GM19468 (cell line): Measurements from ENCODE around the gene RDH11.
"Not testable (repeated sequence)": the region's sequence is repeated elsewhere in the genome, so short reads cannot be mapped to it uniquely, and the experiment has no call there.

Experiments
- ATAC-seq: cut with Tn5 transposase; IDR thresholded peaks from one replicate; pipeline ENCODE4 v1.9.1; 2021; ENCODE audit warnings: mild to moderate bottlenecking, moderate library complexity, moderate number of reproducible peaks; ENCODE audit not compliant: unreplicated experiment; ENCODE audit errors: extremely low read depth

RDH11 gene, protein sequence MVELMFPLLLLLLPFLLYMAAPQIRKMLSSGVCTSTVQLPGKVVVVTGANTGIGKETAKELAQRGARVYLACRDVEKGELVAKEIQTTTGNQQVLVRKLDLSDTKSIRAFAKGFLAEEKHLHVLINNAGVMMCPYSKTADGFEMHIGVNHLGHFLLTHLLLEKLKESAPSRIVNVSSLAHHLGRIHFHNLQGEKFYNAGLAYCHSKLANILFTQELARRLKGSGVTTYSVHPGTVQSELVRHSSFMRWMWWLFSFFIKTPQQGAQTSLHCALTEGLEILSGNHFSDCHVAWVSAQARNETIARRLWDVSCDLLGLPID

DNA sequence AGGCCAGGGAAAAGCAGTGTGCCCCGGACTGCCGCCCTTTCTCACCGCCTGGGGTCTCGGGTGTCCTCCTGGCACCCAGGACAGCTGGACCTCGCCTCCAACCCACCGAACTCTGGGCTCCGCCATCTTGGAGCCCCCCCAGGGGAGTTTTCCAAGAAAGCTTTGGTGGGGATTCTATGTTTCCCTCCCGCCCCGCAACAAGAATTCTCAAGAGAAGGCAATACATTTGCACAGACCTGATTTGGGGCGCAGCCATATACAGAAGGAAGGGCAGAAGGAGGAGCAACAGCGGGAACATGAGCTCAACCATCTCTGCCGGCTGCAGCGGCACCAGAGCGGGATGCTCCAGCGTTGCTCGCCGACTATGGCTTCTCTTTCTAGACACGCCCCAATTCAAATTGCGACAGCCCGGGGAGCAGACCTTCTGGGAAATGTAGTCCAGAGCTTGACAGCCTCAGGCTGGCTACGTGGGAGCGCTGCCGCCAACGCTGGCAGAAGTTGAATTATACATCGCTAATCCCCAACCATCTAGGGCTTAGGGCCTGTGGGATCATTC lies at the start of gene RDH11:
RDH11 (minus strand) TSS at position 371 of the 556 bp plus-strand sequence; CDS start at position 310, 61 bp downstream.
- ATAC-seq = peak; percentile 77

DNA sequence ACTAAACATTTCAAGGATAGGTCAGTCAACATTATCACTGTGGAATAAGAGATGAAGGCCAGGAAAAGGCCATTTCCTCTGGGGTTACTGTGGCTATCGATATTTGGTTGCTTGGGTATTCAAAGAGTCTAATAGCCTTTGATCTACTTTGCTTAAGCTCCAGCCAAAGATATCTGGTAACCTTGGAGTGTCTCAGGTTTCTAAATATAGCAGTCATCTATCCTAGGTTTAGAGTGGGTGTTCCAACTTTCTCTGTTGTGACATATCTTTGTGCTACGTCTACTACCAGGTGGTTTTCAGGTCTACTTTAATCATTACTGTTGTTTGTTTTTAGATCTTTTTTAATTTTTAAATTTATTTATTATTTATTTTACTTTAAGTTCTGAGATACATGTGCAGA lies 48.5 kb upstream of the RDH11 start:
- no peak for ATAC-seq

DNA sequence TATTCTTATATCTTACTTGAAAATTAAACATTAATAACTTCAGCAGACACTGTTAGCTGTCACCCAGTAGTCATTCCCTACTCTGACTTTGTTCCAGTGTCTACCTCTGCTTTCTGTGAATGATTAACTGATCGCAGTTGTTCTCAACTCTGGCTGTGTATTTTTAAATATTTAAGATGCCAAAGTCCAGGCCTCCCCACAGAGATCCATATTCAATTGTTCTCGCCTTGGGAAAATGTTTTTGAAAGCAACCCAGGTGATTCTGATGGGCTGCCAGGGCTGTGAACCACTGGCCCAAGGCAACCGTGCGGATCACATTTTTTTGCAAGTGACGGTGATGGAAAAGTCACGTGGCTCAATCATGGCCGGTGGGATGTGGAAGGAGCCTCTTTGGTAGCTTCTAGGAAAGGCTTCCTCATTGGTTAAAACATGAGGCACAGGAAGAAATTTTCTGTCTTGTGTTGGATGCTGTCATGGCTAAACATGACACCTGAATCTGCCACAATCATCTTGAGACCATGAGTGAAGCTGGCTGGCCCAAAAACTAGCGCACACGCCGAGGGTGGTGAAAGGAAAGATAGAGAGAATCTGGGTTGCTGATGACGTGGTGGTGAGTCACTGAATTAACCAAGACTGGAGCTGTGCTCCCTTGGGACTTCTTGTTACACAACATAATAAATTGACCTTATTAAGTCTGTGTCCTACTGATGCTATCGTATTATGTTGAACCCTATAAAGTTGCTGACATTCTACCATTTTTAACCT lies 43.4 kb upstream of the RDH11 start:
- ATAC-seq = no peak

DNA sequence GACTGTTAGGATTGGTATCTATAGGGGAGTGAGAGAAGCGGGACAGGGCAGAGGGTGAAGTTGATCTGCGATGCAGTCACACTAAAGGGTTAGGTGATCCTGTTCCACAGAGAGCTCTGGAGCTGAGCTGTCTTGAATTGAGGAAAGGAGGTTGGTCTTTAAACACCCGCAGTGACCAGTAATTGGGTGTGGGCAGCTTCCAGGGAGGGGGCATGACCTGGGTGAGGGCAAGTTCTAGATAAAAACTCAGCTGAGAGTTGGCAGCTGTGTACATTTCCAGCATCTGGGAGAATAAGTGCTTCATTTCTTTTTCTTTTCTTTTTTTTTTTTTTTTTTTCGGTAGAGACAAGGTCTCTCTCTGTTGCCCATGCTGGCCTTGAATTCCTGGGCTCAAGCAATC lies 41.2 kb upstream of the RDH11 start:
- ATAC-seq = no peak

DNA sequence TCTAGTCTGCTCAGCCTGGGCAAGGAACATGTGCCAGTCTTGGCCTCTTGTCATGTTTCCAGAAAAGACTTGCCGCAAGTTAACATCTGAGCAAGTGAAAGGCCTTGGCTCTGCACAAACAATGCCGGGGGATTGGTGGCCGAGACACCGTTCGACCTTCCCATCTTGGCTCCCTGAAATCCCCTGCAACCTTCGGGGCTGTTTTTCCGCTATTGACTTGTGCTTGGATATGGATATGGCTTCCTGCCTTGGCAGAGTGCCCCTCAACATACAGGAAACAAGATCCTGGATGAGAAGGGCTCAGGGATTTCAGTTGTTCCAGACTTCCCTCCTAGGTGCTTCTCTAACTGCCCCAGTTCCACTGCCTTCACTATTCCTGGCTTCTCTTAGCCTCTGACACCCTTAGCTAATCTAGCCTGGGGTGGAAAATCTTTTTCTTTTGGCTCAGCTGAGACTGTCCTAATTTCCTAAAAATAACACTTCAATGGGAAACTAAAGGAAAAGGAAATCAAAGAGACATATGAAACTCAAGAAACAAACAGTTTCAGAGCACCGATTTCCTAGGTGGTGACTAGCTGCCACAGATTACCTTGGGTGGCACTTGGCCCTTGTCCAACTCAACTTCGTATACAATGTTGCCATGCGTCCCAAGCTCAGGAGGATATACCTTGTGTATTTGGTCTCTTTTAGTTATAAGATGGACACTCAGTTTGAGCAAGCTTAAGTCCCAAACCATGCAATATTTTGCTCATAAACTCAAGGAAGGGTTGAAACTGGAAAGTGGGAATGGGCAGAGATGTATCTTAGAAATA lies 40.0 kb upstream of the RDH11 start:
- no peak for ATAC-seq

DNA sequence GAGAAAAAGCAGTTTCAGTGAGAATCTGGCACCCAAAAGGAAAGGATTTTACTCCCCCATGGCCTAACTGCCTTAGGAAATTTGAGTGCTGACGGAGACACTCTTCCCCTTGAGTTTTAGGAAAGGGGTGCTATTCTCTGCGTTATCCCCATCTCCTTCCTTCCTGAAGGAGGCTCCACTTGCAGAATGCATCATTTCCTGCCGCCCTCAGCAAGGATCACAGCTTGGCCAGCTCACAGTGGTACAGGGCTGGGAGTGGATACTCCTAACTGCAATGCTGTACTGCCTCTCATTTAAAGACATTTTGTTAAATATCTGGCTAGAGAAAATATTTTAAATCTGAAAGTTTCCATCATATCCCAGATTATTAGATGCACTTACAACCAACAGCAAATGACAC lies 39.1 kb upstream of the RDH11 start:
- ATAC-seq = no peak

DNA sequence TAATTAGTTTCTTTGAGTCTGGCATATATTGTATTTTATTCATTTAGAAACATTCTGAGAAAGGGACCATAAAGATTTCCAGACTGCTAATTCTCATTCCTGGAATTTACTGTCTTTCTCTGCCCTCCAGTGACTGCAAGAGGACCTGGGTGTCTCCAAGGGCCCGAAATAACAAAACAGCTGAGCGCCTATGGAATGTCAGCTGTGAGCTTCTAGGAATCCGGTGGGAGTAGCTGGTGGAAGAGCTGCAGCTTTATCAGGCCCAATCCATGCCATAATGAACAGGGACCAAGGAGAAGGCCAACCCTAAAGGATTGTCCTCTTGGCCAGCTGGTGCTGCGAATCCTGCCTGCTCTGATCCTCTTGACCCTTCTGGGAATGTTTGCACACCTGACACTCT lies 38.1 kb upstream of the RDH11 start:
- no peak for ATAC-seq

DNA sequence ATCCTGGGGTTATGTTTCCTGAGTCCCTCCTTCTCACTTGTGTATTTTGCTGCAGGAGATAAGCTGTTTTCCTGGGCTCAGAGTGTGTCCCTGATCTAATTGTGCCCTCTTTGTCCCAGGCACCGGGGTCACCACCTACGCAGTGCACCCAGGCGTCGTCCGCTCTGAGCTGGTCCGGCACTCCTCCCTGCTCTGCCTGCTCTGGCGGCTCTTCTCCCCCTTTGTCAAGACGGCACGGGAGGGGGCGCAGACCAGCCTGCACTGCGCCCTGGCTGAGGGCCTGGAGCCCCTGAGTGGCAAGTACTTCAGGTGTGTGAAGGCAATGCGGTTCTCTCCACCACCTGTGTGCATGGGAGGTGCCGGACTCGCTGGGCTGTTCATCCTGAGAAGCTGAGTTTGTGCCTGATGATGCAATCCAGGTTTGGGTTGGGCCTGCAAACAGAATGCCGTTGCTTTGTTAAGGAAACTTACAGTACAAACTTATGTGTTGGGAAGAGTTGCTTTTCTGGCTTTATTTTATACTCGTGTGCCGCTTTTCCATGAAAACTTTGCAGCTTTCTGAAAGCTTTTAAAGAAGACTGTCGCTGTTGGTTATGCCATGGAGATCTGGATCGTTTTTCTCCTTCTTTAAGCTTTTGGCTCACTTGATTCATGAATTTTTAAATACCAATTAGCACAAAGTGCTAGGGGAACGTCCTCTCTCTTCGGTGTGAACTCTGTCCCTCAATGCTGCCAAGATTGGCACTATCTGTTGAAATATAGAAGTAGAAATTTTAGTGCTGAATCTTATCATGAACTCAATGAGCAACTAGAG lies 33.7 kb upstream of the RDH11 start:
- no peak for ATAC-seq

DNA sequence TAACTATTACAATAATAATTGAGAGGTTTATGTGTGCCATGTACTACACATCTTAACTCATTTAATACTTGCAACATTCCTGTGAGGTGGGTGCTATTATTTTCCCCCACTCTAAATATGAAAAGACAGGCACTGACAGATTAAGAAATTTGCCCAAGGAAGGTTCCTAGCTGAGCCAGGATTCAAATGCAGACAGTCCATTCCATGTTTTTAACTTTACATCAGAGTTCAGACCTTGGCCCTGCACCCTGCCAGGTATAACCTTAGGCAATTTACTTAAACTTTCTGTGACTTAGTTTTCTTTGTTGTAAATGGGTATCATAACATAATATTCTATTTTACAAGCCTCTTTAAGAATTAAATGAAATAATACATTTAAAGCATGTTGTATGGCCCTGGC lies 32.7 kb upstream of the RDH11 start:
- no peak for ATAC-seq

DNA sequence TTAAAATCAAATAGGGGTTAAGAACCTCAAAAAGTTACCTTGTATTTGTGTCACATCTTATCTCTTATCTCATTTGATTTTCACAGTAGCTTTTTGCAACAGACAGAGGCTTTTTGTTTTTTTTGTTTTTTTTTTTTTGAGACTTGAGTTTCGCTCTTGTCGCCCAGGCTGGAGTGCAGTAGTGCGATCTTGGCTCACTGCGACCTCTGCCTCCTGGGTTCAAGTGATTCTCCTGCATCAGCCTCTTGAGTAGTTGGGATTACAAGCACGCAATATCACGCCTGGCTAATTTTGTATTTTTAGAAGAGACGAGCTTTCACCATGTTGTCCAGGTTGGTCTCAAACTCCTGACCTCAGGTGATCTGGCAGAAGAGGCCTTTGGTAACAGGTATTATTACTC lies 31.8 kb upstream of the RDH11 start:
- ATAC-seq = no peak

DNA sequence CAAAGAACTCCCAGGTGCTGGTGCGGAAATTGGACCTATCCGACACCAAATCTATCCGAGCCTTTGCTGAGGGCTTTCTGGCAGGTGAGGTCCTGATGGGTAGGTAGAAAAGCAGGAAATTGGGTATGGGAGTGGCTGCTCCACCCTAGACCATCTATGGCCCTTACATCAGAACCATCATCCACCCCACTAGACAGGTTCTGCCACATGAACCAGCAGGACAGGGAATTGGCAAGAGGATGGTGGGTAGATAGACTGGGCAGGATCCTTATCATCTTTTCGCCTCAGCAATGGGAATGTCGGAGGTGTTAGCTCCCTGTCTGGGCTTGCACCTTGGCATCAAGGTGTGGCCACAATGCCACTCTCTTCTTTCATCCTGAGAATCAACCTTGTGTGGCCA lies 29.6 kb upstream of the RDH11 start:
- ATAC-seq = no peak

DNA sequence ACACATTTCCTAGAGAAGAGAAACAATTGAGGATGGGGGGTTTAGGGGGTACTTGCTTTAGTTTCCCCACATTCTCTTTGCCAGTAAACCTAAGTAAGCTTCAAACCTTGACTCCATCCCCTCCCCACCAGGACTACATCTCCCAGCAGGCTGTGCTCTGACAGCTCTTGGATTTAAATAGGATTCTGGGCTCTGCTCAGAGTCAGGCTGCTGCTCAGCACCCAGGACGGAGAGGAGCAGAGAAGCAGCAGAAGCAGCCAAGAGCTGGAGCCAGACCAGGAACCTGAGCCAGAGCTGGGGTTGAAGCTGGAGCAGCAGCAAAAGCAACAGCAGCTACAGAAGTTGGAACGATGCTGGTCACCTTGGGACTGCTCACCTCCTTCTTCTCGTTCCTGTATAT lies 26.7 kb upstream of the RDH11 start:
- no peak for ATAC-seq

DNA sequence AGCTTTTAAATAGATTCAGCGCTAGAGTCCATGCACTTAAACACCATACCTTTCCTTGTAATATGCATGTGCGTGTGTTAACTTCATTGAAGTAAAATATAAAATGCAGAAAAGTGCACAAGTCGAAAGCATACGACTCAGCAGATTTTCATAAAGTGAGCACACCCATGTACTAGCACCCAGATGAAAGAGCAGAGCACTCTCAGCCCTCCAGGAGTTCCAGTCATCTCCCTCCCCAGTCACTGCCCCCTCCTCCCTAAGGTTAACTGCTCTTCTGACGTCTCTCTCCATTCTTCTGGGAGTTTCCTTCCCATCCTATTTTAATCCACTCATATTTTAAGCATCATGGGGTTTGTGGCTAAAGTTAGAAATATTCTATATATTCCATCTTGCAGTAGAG lies 26.3 kb upstream of the RDH11 start:
- no peak for ATAC-seq

DNA sequence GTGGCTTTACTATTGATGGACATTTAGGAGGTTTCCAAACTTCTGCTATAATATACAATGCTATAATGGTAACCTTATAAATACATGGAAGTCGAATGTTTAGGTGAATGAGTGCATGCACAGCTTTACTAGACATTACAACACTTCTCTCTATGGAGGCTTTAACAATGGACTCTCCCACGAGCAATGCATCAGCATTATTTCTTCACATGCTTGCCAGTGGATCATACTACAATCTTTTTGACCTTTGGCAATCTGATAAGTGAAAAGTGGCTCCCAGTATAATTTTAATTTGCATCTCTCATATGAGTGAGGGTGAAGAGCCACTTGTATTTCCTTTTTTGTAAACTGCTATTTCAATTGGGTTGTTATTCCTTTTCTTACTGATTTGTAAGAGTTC lies 24.3 kb upstream of the RDH11 start:
- ATAC-seq = no peak

DNA sequence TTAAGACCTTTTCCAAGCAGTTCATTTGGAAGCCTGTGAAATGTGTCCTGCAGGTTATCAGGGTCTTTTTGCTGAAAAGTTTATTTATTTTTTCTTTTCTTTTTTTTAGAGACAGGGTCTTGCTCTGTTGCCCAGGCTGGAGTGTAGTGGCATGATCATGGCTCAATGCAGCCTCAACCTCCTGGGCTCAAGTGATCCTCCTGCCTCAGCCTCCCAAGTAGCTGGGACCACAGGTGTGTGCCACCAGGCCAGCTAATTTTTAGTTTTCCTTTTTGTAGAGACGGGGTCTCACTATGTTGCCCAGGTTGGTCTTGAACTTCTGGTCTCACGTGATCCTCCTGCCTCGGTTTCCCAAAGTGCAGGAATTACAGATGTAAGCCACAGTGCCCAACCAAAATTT lies 23.8 kb upstream of the RDH11 start:
- not testable (repeated sequence) for ATAC-seq

DNA sequence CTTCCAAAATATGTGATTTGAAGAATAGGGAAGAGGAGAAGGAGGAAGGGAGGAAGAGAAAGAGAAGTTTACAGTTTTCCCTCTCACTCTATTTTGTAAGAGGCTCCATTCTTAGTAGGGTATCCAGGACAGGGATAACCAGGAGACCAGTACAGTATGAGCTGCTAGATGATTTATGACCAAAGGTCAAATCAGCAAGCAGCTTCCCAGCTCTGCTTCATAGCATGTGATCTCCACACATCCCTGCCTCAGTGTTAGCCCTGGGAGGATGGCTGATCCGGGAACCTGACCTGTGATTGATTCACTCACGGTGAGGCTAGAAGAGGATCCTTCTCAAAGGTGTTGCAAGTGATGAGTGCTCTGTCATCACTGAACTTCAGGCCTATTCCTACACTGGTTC lies 22.7 kb upstream of the RDH11 start:
- ATAC-seq = no peak

DNA sequence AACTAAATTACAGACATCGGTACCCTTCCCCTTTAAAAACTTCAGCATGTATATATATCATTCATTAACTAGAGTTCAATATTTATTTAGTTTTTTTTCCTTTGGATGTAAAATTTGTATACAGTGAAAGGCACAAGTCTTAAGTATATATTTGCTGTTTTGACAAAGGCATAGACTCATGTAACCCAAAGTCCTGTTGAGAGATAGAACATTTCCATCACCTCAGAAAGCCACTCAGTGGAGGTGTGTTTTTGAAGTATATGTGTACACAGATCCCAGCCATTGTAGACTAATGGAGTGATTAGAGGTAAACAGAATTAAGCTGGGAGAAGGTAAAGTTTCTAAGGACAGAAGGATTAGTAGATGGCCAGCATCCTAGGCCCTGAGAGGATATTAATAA lies 21.5 kb upstream of the RDH11 start:
- ATAC-seq = no peak

DNA sequence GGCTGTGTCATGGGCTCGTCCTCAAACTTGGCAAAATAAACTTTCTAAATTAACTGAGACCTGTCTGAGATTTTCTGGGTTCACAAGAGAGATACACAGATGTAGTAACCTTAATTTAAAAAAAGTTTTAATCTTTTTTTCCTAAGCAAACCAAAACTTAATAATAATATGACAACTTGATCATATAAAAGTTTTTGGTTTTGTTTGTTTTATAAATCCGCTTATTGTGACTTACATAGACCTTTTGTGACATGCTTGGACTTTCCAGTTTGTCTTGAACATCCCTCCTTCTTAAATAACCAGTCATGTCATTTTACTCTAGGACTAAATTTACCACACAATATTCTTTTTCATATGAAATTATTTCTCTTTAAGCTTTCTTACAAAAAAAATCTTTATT lies 14.6 kb upstream of the RDH11 start:
- no peak for ATAC-seq

DNA sequence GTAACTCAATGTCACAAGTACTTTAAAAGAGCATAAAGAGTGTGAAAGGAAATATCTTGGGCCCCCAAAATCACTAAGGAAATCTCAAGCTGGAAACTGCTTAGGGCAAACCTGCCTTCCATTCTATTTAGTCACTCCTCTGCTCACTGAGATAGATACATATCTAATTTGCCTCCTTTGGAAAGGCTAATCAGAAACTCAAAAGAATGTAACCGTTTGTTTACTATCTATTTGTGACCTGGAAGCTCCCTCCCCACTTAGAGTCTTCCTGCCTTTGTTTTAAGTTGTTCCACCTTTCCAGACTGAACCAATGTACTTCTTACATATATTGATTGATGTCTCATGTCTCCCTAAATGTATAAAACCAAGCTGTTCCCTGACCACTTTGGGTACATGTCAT lies 14.2 kb upstream of the RDH11 start:
- not testable (repeated sequence) for ATAC-seq

DNA sequence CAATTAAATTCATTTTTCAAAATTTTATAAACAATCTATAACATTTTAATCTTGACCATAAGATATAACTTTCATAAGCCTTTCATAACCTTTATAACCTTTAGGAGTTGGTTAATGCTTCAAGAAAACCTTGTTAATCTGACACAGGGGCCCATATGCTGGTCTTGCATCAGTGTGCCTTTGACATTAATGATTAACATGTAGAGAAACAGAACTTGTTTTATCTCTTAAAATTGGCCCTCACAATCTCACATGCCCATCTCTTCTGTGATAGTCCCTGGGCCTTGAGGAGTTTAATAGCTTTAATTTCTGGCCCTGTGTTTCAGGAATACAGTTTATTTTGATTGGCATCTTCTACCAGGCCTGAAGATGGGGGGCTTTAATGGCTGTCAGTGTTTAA lies 13.8 kb upstream of the RDH11 start:
- ATAC-seq = not testable (repeated sequence)
